Testis (tissue), 3 donors: Measurements from ENCODE around the gene PTPRR. TPM values are rescaled to one million over a fixed set of nuclear protein-coding genes. Genes with fewer than 3 reads are reported as not detected.

Experiments used
- DNase-seq: peaks from one replicate; pipeline ENCODE4 v3.0.0-alpha.2; 2019
- H3K27ac ChIP-seq, 2 donors: fragments of 200-600 bp; sonication (generic); one replicate each; pipeline ENCODE4 v1.5.1; 2019
- H3K27me3 ChIP-seq: fragments of 200-600 bp; sonication (generic); one replicate; pipeline ENCODE4 v1.5.1; 2019
- H3K36me3 ChIP-seq: fragments of 200-600 bp; sonication (generic); one replicate; pipeline ENCODE4 v1.5.1; 2017; ENCODE audit warnings: low read depth; ENCODE audit errors: missing control alignments
- H3K4me1 ChIP-seq: fragments of 200-600 bp; sonication (generic); one replicate; pipeline ENCODE4 v1.5.1; 2019
- H3K4me3 ChIP-seq, 2 donors: fragments of 200-600 bp; sonication (generic); one replicate each; pipeline ENCODE4 v1.5.1; 2017 to 2019
- H3K9me3 ChIP-seq: fragments of 200-600 bp; sonication (generic); one replicate; pipeline ENCODE4 v1.5.1; 2017
- CTCF ChIP-seq, 3 experiments: fragments of 450-650 bp in 2 of 3; fragments of 200-600 bp in 1 of 3; sonication (generic) in 1 of 3; IDR thresholded peaks; one replicate each; pipeline ENCODE4 v1.5.1; 2016 to 2019; ENCODE audit warnings: antibody characterized with exemption in 3 of 3, mild to moderate bottlenecking in 2 of 3, moderate library complexity in 1 of 3
- POLR2A ChIP-seq: fragments of 450-650 bp; IDR thresholded peaks from one replicate; pipeline ENCODE4 v1.6.1; 2017; ENCODE audit warnings: antibody characterized with exemption, mild to moderate bottlenecking, moderate library complexity
- WGBS, 2 donors: methylation state at CpG; one replicate each; pipeline ENCODE4 v1.1.5; 2018; 5-methylcytosine and 5-hydroxymethylcytosine counted together
- intact Hi-C: fragments of 100-400 bp; cut with DNase I; formaldehyde crosslinking; loops from one replicate; pipeline ENCODE4 v1.15.1; 2023; ENCODE audit warnings: low total_unique reads
- polyA plus RNA-seq: library from polyadenylated mRNA; stranded (reverse); fragments of 350-450 nt; fragmentation: Illumina TruSeq; extraction: RNeasy Lipid Tissue Mini Kit (QIAGEN cat#74804); gene quantifications from one replicate; pipeline ENCODE4 v1.2.3, GENCODE V29; 2014; ENCODE audit warnings: low read depth, low replicate concordance; ENCODE audit not compliant: insufficient read depth
- total RNA-seq, 2 donors: library from RNA; depleted of rRNA; stranded (reverse); fragments of >200 nt; gene quantifications; one replicate each; pipeline ENCODE4 v1.2.3, GENCODE V29; 2016

The PTPRR gene
- total and polyA plus RNA-seq, 3 donors from 2014 or later: 0.16 to 0.43 (median 0.24) TPM

GRCh38 chr12:70843363-70843762, 77.2 kb downstream of the PTPRR start:
- WGBS, 2 donors: 74 to 83% methylated on average over 3 of the region's 3 CpGs
- Histone ChIP-seq H3K4me1 (no peaks in the 10 kb centered on the region), H3K27me3 (no peaks in the 10 kb centered on the region), H3K9me3 (no peaks in the 10 kb centered on the region), H3K36me3 (no peaks in the 10 kb centered on the region), H3K27ac (no peak overlapping the region), H3K4me3 (no peak overlapping the region)
- TF ChIP-seq CTCF (IDR thresholded peaks at IDR 0.05) (no peak), POLR2A (no peak)
- DNase-seq: no peak
- intact Hi-C loops: no loop called here

GRCh38 chr12:70842942-70843341, 77.6 kb downstream of the PTPRR start:
- no peaks in the 10 kb centered on the region for H3K9me3 ChIP-seq
- intact Hi-C loops: no loop called here
- no peak for DNase-seq
- no peaks in the 10 kb centered on the region for H3K36me3 ChIP-seq
- no peak overlapping the region for H3K27ac ChIP-seq
- no peak for TF ChIP-seq POLR2A
- H3K4me3 ChIP-seq: no peak overlapping the region
- H3K4me1 ChIP-seq: no peaks in the 10 kb centered on the region
- no peaks in the 10 kb centered on the region for H3K27me3 ChIP-seq
- 81 to 89% methylated on average over 1 of the region's 1 CpG for WGBS, 2 donors

GRCh38 chr12:70842136-70842535, 78.4 kb downstream of the PTPRR start:
- TF ChIP-seq CTCF (IDR thresholded peaks at IDR 0.05) (no peak), POLR2A (no peak)

GRCh38 chr12:70840656-70841350, 79.7 kb downstream of the PTPRR start:
- Histone ChIP-seq H3K9me3 (no peaks in the 10 kb centered on the region), H3K4me1 (no peaks in the 10 kb centered on the region), H3K27me3 (no peaks in the 10 kb centered on the region), H3K27ac (no peak overlapping the region), H3K36me3 (no peaks in the 10 kb centered on the region), H3K4me3 (no peak overlapping the region)
- no peak for DNase-seq
- WGBS, 2 donors: 69 to 74% methylated on average over 4 of the region's 4 CpGs
- TF ChIP-seq POLR2A (no peak), CTCF (IDR thresholded peaks at IDR 0.05) (no peak)
- intact Hi-C loops: no loop called here

More at GRCh38 chr12:70842136-70842535, 78.4 kb downstream of the PTPRR start:
- H3K9me3 ChIP-seq: no peaks in the 10 kb centered on the region
- H3K36me3 ChIP-seq: no peaks in the 10 kb centered on the region
- no peaks in the 10 kb centered on the region for H3K4me1 ChIP-seq
- WGBS, 2 donors: 85 to 94% methylated on average over 1 of the region's 1 CpG
- no peak overlapping the region for H3K27ac ChIP-seq
- H3K27me3 ChIP-seq: no peaks in the 10 kb centered on the region
- no peak for DNase-seq
- no peak overlapping the region for H3K4me3 ChIP-seq
- intact Hi-C loops: no loop called here

- no peaks in the 10 kb centered on the region for H3K9me3 ChIP-seq
- H3K36me3 ChIP-seq: no peaks in the 10 kb centered on the region
- no peaks in the 10 kb centered on the region for H3K27me3 ChIP-seq
- H3K4me1 ChIP-seq: no peaks in the 10 kb centered on the region
- no peak overlapping the region for H3K4me3 ChIP-seq
- WGBS, 2 donors: 69 to 75% methylated on average over 3 of the region's 3 CpGs
- DNase-seq: no peak
- TF ChIP-seq CTCF (IDR thresholded peaks at IDR 0.05) (no peak), POLR2A (no peak)
- intact Hi-C loops: no loop called here
- no peak overlapping the region for H3K27ac ChIP-seq
Observed at GRCh38 chr12:70839544-70839943, 81.0 kb downstream of the PTPRR start.
